ENCODE measurements around the gene ABCC4. TPM values are rescaled to one million over a fixed set of nuclear protein-coding genes. Genes with fewer than 3 reads are reported as not detected.
A peak's percentile ranks its signal among the peaks of the same experiment; 100 is the strongest.
"Not testable (repeated sequence)": the region's sequence is repeated elsewhere in the genome, so short reads cannot be mapped to it uniquely, and the experiment has no call there.

Gene ABCC4
- total RNA-seq, 1 donor from 2014 or later: 7.5 TPM

GRCh38 chr13:95298971-95299621 lies 2.2 kb downstream of the ABCC4 start:
- TF ChIP-seq, protein P1, sequence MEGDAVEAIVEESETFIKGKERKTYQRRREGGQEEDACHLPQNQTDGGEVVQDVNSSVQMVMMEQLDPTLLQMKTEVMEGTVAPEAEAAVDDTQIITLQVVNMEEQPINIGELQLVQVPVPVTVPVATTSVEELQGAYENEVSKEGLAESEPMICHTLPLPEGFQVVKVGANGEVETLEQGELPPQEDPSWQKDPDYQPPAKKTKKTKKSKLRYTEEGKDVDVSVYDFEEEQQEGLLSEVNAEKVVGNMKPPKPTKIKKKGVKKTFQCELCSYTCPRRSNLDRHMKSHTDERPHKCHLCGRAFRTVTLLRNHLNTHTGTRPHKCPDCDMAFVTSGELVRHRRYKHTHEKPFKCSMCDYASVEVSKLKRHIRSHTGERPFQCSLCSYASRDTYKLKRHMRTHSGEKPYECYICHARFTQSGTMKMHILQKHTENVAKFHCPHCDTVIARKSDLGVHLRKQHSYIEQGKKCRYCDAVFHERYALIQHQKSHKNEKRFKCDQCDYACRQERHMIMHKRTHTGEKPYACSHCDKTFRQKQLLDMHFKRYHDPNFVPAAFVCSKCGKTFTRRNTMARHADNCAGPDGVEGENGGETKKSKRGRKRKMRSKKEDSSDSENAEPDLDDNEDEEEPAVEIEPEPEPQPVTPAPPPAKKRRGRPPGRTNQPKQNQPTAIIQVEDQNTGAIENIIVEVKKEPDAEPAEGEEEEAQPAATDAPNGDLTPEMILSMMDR (IDR thresholded peaks at IDR 0.05; ENCODE audit: unreplicated experiment): no peak
- DNase-seq (ENCODE audit: low spot score, unreplicated experiment): no peak
- Mint-ChIP-seq H3K27me3 (peaks cover 27% of the 10 kb centered on the region), H3K27ac (no peak overlapping the region), H3K4me3 (ENCODE audit: low read depth) (peak overlapping the region; percentile 28), H3K4me1 (ENCODE audit: low read depth) (peaks cover 19% of the 10 kb centered on the region), H3K9me3 (ENCODE audit: low read depth) (no peaks in the 10 kb centered on the region), H3K36me3 (ENCODE audit: insufficient read depth) (no peaks in the 10 kb centered on the region)

DNA sequence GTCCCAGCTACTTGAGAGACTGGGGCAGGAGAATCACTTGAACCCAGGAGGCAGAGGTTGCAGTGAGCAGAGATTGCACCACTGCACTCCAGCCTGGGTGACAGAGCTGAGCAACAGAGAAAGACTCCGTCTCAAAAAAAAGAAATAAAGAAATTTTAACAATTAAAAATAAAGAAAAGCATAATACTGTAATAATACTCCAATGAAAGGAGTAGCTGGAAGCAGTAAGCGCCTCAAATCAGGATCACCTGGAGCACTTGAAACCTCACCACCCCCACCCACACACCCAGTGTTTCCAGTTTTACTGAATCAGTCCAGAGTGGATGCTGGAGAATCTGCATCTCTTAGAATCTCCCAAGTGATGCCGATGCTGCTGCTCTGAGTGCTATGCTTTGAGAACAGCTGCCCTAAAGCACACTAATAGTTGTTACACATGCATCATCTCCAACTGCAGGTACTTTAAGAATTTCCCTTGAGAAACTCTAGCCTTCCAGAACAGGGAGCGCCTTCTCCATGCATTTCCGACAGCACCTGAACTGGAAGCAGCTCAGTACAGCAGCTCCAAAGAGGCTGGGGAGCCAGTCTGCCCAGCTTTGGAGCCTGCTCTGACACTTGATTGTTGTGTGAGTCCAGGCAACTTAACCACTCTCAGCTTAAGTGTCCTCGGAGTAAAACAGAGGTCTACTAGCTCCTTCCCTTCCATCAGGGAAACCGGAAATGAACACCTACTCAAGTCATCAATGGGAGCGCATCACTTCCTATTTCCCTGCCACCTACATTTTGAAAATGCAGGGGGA lies 2.9 kb downstream of the ABCC4 start:
- TF ChIP-seq, protein P1 (IDR thresholded peaks at IDR 0.05; ENCODE audit: unreplicated experiment): no peak
- H3K27me3 Mint-ChIP-seq: peaks cover 27% of the 10 kb centered on the region
- H3K27ac Mint-ChIP-seq: no peak overlapping the region
- H3K4me3 Mint-ChIP-seq (ENCODE audit: low read depth): peak overlapping the region; percentile 14
- peaks cover 19% of the 10 kb centered on the region for H3K4me1 Mint-ChIP-seq (ENCODE audit: low read depth)
- no peak for DNase-seq (ENCODE audit: low spot score, unreplicated experiment)
- H3K9me3 Mint-ChIP-seq (ENCODE audit: low read depth): no peaks in the 10 kb centered on the region
- H3K36me3 Mint-ChIP-seq (ENCODE audit: insufficient read depth): no peaks in the 10 kb centered on the region

DNA sequence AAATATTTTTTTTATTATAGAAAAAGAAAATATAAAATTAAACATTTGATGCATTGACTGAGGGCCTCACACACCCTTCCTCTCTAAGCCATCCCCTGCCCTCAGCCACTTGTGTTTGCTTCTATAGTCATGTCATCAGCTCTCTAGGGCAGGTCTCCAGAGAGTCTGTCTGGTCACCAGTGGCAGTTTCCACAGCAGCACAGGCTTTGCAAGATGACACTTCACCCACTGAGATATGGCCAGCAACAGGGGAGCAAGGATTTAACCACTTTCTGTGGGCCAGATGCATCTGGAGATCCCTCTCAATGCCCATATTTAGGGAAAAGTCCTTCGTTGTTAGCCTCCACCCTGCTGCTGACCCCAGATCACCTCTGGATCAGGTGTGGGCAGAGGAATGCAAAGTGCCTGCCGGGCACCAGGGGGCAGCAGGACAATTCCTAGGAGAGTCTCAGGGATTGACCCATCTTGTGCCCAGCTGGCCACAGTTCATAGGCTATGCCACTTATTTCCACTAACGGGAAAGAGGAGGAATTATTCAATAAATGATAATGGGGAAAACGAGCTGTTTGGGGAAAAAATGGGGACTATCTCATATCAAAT lies 4.8 kb downstream of the ABCC4 start:
- DNase-seq (ENCODE audit: low spot score, unreplicated experiment): peak; percentile 33
- peaks cover 12% of the 10 kb centered on the region for H3K27me3 Mint-ChIP-seq
- TF ChIP-seq, protein P1 (IDR thresholded peaks at IDR 0.05; ENCODE audit: unreplicated experiment): peak; percentile 73
- H3K4me1 Mint-ChIP-seq (ENCODE audit: low read depth): peaks cover 18% of the 10 kb centered on the region
- no peaks in the 10 kb centered on the region for H3K36me3 Mint-ChIP-seq (ENCODE audit: insufficient read depth)
- no peaks in the 10 kb centered on the region for H3K9me3 Mint-ChIP-seq (ENCODE audit: low read depth)
- no peak overlapping the region for H3K27ac Mint-ChIP-seq
- H3K4me3 Mint-ChIP-seq (ENCODE audit: low read depth): no peak overlapping the region

GRCh38 chr13:95295026-95295425 lies 6.2 kb downstream of the ABCC4 start:
- peaks cover 6% of the 10 kb centered on the region for H3K27me3 Mint-ChIP-seq
- H3K27ac Mint-ChIP-seq: no peak overlapping the region
- H3K9me3 Mint-ChIP-seq (ENCODE audit: low read depth): no peaks in the 10 kb centered on the region
- no peak overlapping the region for H3K4me3 Mint-ChIP-seq (ENCODE audit: low read depth)
- TF ChIP-seq, protein P1 (IDR thresholded peaks at IDR 0.05; ENCODE audit: unreplicated experiment): no peak
- peaks cover 15% of the 10 kb centered on the region for H3K4me1 Mint-ChIP-seq (ENCODE audit: low read depth)
- no peak for DNase-seq (ENCODE audit: low spot score, unreplicated experiment)
- no peaks in the 10 kb centered on the region for H3K36me3 Mint-ChIP-seq (ENCODE audit: insufficient read depth)

- no peak overlapping the region for H3K27ac Mint-ChIP-seq
- no peak overlapping the region for H3K4me3 Mint-ChIP-seq (ENCODE audit: low read depth)
- TF ChIP-seq, protein P1 (IDR thresholded peaks at IDR 0.05; ENCODE audit: unreplicated experiment): no peak
- no peak for DNase-seq (ENCODE audit: low spot score, unreplicated experiment)
- H3K4me1 Mint-ChIP-seq (ENCODE audit: low read depth): peaks cover 16% of the 10 kb centered on the region
- H3K27me3 Mint-ChIP-seq: no peaks in the 10 kb centered on the region
- no peaks in the 10 kb centered on the region for H3K9me3 Mint-ChIP-seq (ENCODE audit: low read depth)
- H3K36me3 Mint-ChIP-seq (ENCODE audit: insufficient read depth): no peaks in the 10 kb centered on the region
Observed at GRCh38 chr13:95292622-95293021, 8.6 kb downstream of the ABCC4 start.

DNA sequence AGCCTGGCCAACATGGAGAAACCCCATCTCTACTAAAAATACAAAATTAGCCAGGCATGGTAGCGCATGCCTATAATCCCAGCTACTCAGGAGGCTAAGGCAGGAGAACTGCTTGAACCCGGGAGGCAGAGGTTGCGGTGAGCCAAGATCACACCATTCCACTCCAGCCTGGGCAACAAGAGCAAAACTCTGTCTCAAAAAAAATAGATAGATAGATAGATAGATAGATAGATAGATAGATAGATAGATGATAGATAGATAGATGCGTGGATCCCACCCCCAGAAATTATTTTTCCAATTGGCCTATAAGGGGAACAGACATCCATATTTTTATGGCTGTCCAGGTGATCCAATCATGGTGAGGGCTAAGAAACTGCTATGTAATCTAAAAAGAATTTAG lies 11.3 kb downstream of the ABCC4 start:
- H3K4me1 Mint-ChIP-seq (ENCODE audit: low read depth); H3K4me3 Mint-ChIP-seq (ENCODE audit: low read depth); H3K27ac Mint-ChIP-seq; H3K36me3 Mint-ChIP-seq (ENCODE audit: insufficient read depth); DNase-seq (ENCODE audit: low spot score, unreplicated experiment); H3K27me3 Mint-ChIP-seq; H3K9me3 Mint-ChIP-seq (ENCODE audit: low read depth): not testable (repeated sequence)
